NCI-H460 (cell line): ENCODE measurements around the gene SYTL3. TPM values are rescaled to one million over a fixed set of nuclear protein-coding genes. Genes with fewer than 3 reads are reported as not detected.
"Not testable (repeated sequence)": the region's sequence is repeated elsewhere in the genome, so short reads cannot be mapped to it uniquely, and the experiment has no call there.

Experiments
- DNase-seq: peaks from one replicate; pipeline ENCODE4 v3.0.0-alpha.2; 2016; ENCODE audit warnings: low read depth; ENCODE audit errors: extremely low read depth
- total RNA-seq: library from RNA; depleted of rRNA; stranded (reverse); fragments of >200 nt; shearing (Covaris generic); gene quantifications from 2 replicates; pipeline ENCODE4 v1.2.3, GENCODE V29; 2014

SYTL3 gene
- total RNA-seq, 1 experiment from 2014 or later = 0.52 TPM

- no peak for DNase-seq
These were observed 134.7 kb downstream of the SYTL3 start for GRCh38 chr6:158784505-158784904.

DNA sequence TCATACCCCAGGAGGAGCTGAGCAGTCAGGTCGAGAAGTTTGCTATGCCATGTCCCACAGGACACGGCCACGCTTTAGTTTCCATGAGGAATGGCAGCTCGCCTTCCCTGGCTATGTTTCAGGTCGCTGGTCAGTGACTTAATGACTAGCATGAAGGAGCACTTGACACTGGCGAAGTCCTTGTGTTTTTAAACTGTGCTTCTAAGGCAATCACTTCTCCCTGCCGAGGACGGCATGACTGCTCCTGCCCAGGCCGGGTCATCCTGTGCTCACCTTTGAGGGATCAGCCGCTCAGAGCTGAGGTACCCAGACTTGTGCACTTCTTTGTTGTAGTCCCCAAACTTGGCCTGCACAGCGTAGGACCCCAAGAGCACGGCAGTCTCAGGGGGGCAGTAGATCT, 135.2 kb downstream of the SYTL3 start:
- DNase-seq = no peak

GRCh38 chr6:158786645-158787304, 136.9 kb downstream of the SYTL3 start:
- DNase-seq = no peak

DNA sequence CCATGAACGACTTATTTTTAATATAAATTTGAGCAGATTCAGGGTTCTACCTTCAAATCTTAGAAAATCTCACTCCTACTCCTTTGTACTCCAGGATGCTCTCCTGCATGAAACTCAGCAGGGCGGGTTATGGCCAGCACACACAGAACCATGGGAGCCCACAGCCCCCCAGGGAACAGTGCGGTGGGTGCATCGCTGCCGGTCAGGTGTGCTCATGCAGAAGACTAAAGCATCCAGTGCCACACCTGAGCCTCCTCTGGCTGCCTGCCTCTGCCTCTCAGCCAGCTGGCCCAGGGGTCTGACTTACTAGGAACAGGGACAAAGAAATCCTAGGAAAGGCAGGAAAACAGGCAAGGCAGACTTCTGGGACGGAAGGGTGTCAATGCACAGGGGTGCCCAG, 137.5 kb downstream of the SYTL3 start:
- no peak for DNase-seq

DNA sequence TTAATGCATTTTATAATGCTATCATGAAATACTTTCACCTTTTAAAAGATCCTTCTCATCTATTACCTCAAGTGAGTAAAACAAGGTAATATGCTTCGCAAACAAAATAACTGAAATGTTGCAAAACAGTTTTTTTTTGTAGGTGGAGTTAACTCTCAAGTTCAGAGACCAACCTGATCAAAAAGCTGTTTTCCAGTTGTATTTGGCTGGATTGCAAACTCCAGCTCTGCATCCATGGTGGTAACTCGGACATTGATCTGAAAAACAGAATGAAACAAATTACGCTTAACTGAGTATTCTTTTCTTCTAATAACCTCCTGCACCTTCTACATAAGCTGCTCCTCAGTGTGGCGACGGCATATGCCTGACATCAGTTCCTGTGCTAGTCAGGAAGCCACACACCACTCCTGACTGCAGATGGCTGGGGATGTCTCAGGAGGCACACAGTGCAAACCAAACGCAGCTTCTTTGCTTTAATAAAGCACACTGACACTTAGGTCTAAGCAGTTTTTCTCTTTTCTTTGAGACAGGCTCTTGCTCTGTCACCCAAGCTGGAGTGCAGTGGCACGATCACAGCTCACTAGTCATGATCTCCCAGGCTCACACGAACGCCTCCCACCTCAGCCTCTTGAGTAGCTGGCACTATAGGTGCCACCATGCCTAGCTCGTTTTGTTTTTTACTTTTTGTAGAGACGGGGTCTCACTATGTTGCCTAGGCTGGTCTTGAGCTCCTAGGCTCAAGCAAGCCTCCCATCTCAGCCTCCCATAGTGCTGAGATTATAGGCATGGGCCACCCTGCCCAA, 139.5 kb downstream of the SYTL3 start:
- no peak for DNase-seq

GRCh38 chr6:158791274-158791855, 141.5 kb downstream of the SYTL3 start:
- DNase-seq = no peak

DNA sequence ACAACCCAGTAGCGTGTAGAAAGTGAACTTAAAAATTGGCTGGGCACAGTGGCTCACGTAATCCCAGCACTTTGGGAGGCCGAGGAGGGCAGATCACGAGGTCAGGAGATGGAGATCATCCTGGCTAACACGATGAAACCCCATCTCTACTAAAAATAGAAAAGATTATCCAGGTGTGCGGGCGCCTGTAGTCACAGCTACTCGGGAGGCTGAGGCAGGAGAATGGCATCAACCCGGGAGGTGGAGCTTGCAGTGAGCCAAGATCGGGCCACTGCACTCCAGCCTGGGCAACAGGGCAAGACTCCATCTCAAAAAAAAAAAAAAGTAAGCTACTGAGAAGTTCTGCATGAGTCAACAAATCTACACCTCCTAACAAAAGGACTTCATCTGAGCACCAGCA, 142.7 kb downstream of the SYTL3 start:
- DNase-seq = not testable (repeated sequence)

DNA sequence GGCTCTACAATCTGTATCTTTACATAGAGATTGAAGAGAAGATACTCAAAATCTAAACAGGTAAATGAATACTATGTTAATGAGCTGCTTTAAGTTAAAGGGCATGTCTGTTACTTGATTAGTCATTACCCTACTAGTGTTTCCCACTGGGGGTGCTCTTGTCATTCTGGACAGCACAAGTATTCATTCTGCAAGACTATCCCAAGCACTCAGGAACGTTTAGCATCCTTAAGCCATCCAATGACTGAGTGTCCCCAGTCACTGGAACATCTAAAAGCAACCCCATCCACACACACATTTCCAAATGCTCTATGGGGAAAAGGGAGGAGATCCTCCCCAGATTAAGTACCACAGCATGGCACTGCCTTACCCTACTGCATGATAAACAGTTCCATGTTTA, 143.6 kb downstream of the SYTL3 start:
- peak; percentile 57 for DNase-seq

- no peak for DNase-seq
These were observed 145.7 kb downstream of the SYTL3 start for GRCh38 chr6:158795516-158795915.

GRCh38 chr6:158796353-158796752, 146.5 kb downstream of the SYTL3 start:
- DNase-seq = no peak

GRCh38 chr6:158797331-158798310, 147.8 kb downstream of the SYTL3 start:
- DNase-seq = no peak

DNA sequence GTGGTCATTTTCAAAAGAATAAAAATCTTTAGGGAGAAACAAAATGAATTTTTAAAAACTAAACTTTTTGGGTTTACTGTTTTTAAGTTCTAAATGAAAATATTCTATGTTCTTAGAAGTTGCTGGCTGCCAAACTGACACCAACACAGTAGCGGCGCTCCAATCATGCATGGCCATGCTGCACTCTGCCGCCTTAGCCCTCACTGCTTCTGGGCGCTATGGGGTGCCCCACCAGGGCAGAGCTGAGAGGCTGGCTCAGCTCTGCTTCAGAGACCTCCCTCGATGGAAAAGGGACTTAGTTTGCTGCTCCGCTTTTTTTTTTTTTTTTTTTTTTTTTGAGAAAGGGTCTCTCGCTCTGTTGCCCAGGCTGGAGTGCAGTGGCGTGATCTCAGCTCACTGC, 148.5 kb downstream of the SYTL3 start:
- DNase-seq = no peak

- no peak for DNase-seq
These were observed 149.4 kb downstream of the SYTL3 start for GRCh38 chr6:158799051-158799792.

- DNase-seq = no peak
These were observed 151.9 kb downstream of the SYTL3 start for GRCh38 chr6:158801655-158802294.

DNA sequence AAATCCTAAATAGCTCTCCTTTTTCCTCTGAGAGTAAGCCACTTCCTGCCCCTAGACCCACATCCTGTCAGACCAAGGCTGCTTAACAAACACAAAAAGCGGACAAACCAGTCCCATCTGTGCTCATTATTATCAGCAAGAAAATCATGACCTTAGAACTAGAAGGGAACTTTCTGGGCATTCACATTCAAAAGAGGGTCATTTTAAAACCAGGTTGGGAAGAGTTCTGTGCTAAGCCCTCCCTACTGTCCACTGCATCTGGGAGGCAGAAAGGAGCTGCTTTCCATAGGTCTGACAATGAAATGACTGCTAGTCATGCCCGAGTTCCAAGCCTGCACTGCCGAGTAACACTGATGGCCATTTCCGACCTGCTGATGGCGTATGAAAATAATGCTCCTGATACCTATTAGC, 153.9 kb downstream of the SYTL3 start:
- DNase-seq = no peak

GRCh38 chr6:158804207-158804606, 154.4 kb downstream of the SYTL3 start:
- no peak for DNase-seq

DNA sequence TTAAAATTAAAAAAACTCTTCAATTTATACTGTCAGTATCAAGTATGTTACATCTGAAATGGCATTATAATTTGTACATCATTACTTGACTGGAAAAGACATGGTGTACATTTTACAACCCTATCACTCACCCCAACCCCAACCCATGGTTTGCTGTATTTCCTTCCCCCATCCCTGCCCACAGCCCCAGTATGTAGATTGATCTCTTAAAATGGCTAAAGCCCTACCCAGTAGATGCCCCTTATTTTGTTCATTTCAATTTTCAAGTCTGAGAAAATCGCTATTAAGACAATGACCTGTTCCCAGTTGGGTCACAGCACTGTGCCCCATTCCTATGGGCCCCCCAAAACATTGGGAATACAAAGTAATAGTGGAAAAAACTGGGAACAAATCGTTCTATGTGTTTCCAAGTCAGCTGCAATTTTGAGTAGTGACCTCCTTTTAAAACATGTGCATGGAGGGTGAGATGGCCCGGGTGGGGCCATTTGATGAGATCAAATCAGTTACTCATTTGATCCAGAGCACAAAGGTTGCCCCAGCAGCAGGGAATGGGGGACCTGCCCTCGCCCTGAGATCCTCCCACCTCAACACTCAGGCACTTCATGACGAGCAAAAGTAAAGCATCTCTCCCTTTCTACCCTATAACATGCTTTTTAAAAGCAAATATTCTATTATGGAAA, 156.0 kb downstream of the SYTL3 start:
- no peak for DNase-seq

- no peak for DNase-seq
These were observed 157.9 kb downstream of the SYTL3 start for GRCh38 chr6:158807515-158808441.
